Progenitor cell of endocrine pancreas (in vitro differentiated cells): ENCODE data around the gene PRSS1. TPM values are rescaled to one million over a fixed set of nuclear protein-coding genes. Genes with fewer than 3 reads are reported as not detected.
"Not testable (repeated sequence)": the region's sequence is repeated elsewhere in the genome, so short reads cannot be mapped to it uniquely, and the experiment has no call there.

Experiments
- DNase-seq: peaks from one replicate; pipeline ENCODE4 v3.0.0; 2021; ENCODE audit warnings: low spot score; ENCODE audit not compliant: unreplicated experiment
- H3K27ac Mint-ChIP-seq: 2 replicates; pipeline ENCODE4 v1.8.0; 2021; ENCODE audit warnings: mild to moderate bottlenecking, moderate library complexity, mixed read lengths
- H3K27me3 Mint-ChIP-seq: 2 replicates; pipeline ENCODE4 v1.8.0; 2021; ENCODE audit warnings: mixed read lengths
- H3K36me3 Mint-ChIP-seq: 2 replicates; pipeline ENCODE4 v1.8.0; 2022; ENCODE audit warnings: mixed read lengths; ENCODE audit not compliant: insufficient read depth
- H3K4me1 Mint-ChIP-seq: 2 replicates; pipeline ENCODE4 v1.8.0; 2021; ENCODE audit warnings: low read depth, mixed read lengths
- H3K4me3 Mint-ChIP-seq: 2 replicates; pipeline ENCODE4 v1.8.0; 2021; ENCODE audit warnings: low read depth, mild to moderate bottlenecking, moderate library complexity, mixed read lengths
- H3K9me3 Mint-ChIP-seq: 2 replicates; pipeline ENCODE4 v1.8.0; 2021; ENCODE audit warnings: low read depth, mixed read lengths
- CTCF ChIP-seq: fragments of 200-600 bp; sonication (generic); IDR thresholded peaks from one replicate; pipeline ENCODE4 v1.5.0; 2021; ENCODE audit warnings: antibody characterized with exemption, mild to moderate bottlenecking; ENCODE audit not compliant: unreplicated experiment
- total RNA-seq: library from RNA; stranded (reverse); gene quantifications from 2 replicates; pipeline ENCODE4 v1.2.1, GENCODE V29; 2021

PRSS1 gene
- total RNA-seq, 1 donor from 2014 or later, result 32.1 TPM

GRCh38 chr7:142739923-142740492 lies 9.3 kb upstream of the PRSS1 start:
- Mint-ChIP-seq H3K4me3 (no peak overlapping the region), H3K27ac (no peak overlapping the region), H3K9me3 (peaks cover 4% of the 10 kb centered on the region), H3K27me3 (peaks cover 14% of the 10 kb centered on the region), H3K4me1 (peaks cover 2% of the 10 kb centered on the region), H3K36me3 (no peaks in the 10 kb centered on the region)
- TF ChIP-seq CTCF, result peak; percentile 23
- DNase-seq, result no peak

- no peaks in the 10 kb centered on the region for H3K9me3 Mint-ChIP-seq
- H3K27me3 Mint-ChIP-seq, result peaks cover 14% of the 10 kb centered on the region
- H3K27ac Mint-ChIP-seq, result no peak overlapping the region
- H3K4me3 Mint-ChIP-seq, result no peak overlapping the region
- DNase-seq, result no peak
- TF ChIP-seq CTCF, result no peak
- H3K4me1 Mint-ChIP-seq, result peaks cover 2% of the 10 kb centered on the region
- no peaks in the 10 kb centered on the region for H3K36me3 Mint-ChIP-seq
These were observed 8.5 kb upstream of the PRSS1 start for GRCh38 chr7:142740786-142741185.

- H3K4me3 Mint-ChIP-seq, H3K9me3 Mint-ChIP-seq: not testable (repeated sequence)
These were observed 7.3 kb upstream of the PRSS1 start for GRCh38 chr7:142741932-142742331.

GRCh38 chr7:142745091-142745635 lies 4.1 kb upstream of the PRSS1 start:
- Mint-ChIP-seq H3K4me3 (no peak overlapping the region), H3K27ac (no peak overlapping the region), H3K36me3 (no peaks in the 10 kb centered on the region), H3K4me1 (peaks cover 10% of the 10 kb centered on the region), H3K9me3 (no peaks in the 10 kb centered on the region), H3K27me3 (peaks cover 7% of the 10 kb centered on the region)
- TF ChIP-seq CTCF, result no peak
- DNase-seq, result no peak

More at GRCh38 chr7:142741932-142742331, 7.3 kb upstream of the PRSS1 start:
- DNase-seq, H3K4me1 Mint-ChIP-seq, H3K27ac Mint-ChIP-seq, H3K36me3 Mint-ChIP-seq: not testable (repeated sequence)
- peaks cover 14% of the 10 kb centered on the region for H3K27me3 Mint-ChIP-seq

GRCh38 chr7:142745745-142746144 lies 3.5 kb upstream of the PRSS1 start:
- Mint-ChIP-seq H3K4me3 (no peak overlapping the region), H3K4me1 (peaks cover 10% of the 10 kb centered on the region), H3K27me3 (peaks cover 7% of the 10 kb centered on the region), H3K27ac (no peak overlapping the region), H3K36me3 (no peaks in the 10 kb centered on the region), H3K9me3 (no peaks in the 10 kb centered on the region)
- TF ChIP-seq CTCF, result no peak
- no peak for DNase-seq

- TF ChIP-seq CTCF, result no peak
- Mint-ChIP-seq H3K4me3 (no peak overlapping the region), H3K36me3 (no peaks in the 10 kb centered on the region), H3K27me3 (peaks cover 6% of the 10 kb centered on the region), H3K4me1 (peaks cover 10% of the 10 kb centered on the region), H3K27ac (no peak overlapping the region), H3K9me3 (no peaks in the 10 kb centered on the region)
- no peak for DNase-seq
These were observed 3.0 kb upstream of the PRSS1 start for GRCh38 chr7:142746264-142746663.

- H3K9me3 Mint-ChIP-seq, H3K27me3 Mint-ChIP-seq, H3K36me3 Mint-ChIP-seq, H3K4me3 Mint-ChIP-seq, DNase-seq: not testable (repeated sequence)
- peak overlapping the region; percentile 5 for H3K27ac Mint-ChIP-seq
- H3K4me1 Mint-ChIP-seq, result peaks cover 10% of the 10 kb centered on the region
These were observed 862 bp upstream of the PRSS1 start for GRCh38 chr7:142748410-142748809.
